NCI-H2107 treated with DMSO at 0.1 percent for 48 hours (cell line): Measurements from ENCODE around the gene MDFI.

Experiments
- DNase-seq: peaks from one replicate; lab custom pipeline; 2025; ENCODE audit not compliant: unreplicated experiment; lab: John Stamatoyannopoulos, UW

The MDFI gene

DNA sequence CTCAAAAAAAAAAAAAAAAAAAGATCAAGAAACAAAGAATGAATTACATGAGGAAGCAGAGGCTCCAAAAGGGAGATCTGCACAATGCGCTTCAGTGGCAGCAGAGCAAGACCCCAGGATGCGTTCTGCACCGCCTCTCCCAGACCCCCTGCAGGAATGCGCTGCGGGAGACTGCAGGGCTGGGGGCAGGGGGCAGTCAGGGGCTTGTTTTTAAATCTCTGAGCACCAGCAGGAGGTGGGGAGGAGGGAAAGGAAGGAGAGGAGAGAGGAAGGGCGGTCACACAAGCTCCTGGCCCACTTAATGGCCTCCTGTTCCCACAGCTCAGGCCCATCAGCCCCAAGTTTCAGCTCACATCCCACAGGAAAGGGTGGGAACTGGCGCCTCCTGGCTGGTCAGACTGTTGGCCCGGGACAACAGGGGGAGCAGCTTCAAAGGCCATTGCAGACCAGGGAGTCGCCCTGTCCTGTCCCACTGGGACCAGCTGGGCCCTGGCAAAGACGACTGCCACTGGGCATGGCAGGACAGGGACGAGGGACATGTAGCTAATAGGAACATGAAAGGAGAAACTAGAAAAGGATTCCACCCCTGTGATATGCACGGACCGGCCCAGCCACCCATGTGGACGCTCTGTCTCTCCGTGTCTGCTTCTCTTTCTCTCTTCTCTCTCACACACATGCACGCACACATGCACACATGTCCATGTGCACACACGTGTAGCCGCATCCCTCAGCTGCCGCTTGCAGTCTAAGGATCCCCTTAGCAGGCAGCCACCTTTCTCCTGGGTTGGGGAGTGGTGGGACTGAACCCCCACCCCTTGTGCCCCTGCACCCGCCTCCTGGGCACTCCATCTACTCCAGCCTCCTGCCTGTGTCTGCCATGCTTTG lies 62.4 kb downstream of the MDFI start:
- no peak for DNase-seq

DNA sequence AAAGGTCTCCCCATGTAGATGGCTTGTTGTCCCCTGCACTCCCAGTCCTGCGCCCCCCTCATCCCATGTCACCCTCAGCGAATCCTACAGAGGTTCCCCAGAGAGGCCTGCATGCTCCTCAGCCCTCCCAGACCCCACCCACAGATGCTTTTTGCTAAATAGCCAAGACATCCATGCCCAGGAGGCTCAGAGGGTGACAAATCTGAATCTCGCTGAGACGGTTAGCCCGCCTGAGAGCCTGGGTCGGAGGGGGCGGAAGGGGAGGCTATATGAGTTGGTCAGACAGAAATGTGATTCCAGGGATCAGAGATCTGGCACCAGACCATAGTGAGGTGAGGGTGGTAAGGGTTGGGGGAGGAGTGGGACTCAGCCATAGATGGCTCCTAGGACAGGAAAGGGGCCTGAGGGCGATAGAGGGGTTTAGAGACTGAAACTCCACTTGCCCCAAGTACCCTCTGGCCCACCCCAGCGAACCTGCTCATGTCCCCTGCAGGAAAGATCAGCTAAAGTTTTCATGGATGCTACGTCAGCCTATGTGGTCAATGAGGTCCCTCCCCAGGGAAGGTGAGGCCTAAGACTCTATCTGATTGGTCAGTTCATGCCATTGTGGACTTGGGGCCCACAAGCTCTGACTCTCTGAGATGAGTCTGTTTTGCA lies 63.9 kb downstream of the MDFI start:
- DNase-seq, result no peak

DNA sequence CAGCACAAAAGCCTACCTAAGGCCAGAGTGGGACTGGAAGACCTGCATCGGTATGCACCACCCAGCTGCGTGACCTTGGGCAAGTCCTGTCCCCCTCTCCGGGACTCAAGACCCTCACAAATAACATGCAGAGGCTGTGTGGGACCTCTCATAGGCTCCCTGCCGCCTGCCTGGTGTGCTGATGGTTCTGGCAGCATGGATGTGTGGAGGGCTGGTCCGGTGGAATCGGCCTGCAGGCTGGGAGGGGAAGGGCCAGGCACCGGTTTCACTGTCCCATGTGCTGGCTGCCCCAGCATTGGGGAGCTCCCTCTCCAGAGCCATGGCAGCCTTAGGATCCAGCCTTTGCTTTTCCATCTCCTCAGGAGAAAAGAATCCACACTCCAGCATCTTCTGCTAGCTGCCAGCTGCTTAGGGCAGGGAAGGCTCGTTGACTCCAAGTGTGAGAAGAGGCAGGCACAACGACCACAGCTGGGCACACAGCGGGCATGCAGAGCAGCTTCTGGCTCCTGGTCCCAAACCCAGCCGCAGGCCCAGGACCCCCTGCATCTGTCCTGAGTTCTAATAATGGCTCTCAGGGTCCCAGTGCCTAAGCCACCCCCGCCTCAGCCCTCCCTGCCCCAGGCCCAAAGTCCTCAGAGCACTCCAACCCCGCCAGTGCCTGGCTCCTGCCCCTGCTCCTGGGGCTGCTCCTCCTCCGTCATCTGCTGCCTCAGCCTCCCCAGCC lies 64.7 kb downstream of the MDFI start:
- no peak for DNase-seq
